OCI-LY7 (cell line): ENCODE measurements around the gene ZNF746. TPM values are rescaled to one million over a fixed set of nuclear protein-coding genes. Genes with fewer than 3 reads are reported as not detected.
"Not testable (repeated sequence)": the region's sequence is repeated elsewhere in the genome, so short reads cannot be mapped to it uniquely, and the experiment has no call there.

Experiments used
- BruUV-seq: library from RNA; stranded (reverse); fragments of 400-500 nt; replicated peaks from 2 replicates; lab custom pipeline; 2021; lab: Mats Ljungman, UMichigan
- CTCF ChIA-PET: fragments of 300-600 bp; sonication (Branson Sonifier 250); formaldehyde crosslinking; loops from one replicate; lab custom pipeline; 2022; ENCODE audit warnings: antibody characterized with exemption; ENCODE audit not compliant: unreplicated experiment; lab: Charles Lee
- POLR2A ChIA-PET: fragments of 300-600 bp; sonication (Branson Sonifier 250); formaldehyde crosslinking; loops from one replicate; lab custom pipeline; 2022; ENCODE audit warnings: antibody characterized with exemption; lab: Charles Lee
- DNase-seq: peaks from one replicate; pipeline ENCODE4 v3.0.0-alpha.2; 2015; ENCODE audit warnings: low spot score
- H2AFZ ChIP-seq: fragments of 200-600 bp; sonication (generic), shearing (Covaris generic); 2 replicates; pipeline ENCODE4 v1.6.1; 2014; ENCODE audit warnings: mild to moderate bottlenecking, antibody characterized with exemption, low read length, moderate library complexity
- H3K27ac ChIP-seq: fragments of 200-600 bp; sonication (generic); 2 replicates; pipeline ENCODE4 v1.5.1; 2014; ENCODE audit warnings: mixed run types, low read depth, mild to moderate bottlenecking, moderate library complexity, low read length, inconsistent platforms; ENCODE audit not compliant: poor library complexity, severe bottlenecking
- H3K36me3 ChIP-seq: fragments of 200-600 bp; sonication (generic); 2 replicates; pipeline ENCODE4 v1.6.1; 2014; ENCODE audit warnings: mild to moderate bottlenecking, antibody characterized with exemption, low read length, moderate library complexity, mixed read lengths; ENCODE audit not compliant: insufficient read depth
- H3K4me1 ChIP-seq: fragments of 200-600 bp; sonication (generic); 2 replicates; pipeline ENCODE4 v1.5.1; 2014; ENCODE audit warnings: mild to moderate bottlenecking, low read length; ENCODE audit not compliant: insufficient read depth, poor library complexity, severe bottlenecking
- H3K4me2 ChIP-seq: fragments of 200-600 bp; sonication (generic); 2 replicates; pipeline ENCODE4 v1.6.1; 2014; ENCODE audit warnings: mild to moderate bottlenecking, low read length
- H3K4me3 ChIP-seq: fragments of 200-600 bp; sonication (generic); 2 replicates; pipeline ENCODE4 v1.5.1; 2014; ENCODE audit warnings: mild to moderate bottlenecking, low read depth, low read length; ENCODE audit not compliant: poor library complexity, severe bottlenecking
- H3K79me2 ChIP-seq: fragments of 200-600 bp; sonication (generic); 2 replicates; pipeline ENCODE4 v1.6.1; 2016; ENCODE audit warnings: low read depth, mild to moderate bottlenecking, low read length, moderate library complexity, mixed read lengths; ENCODE audit not compliant: insufficient read depth
- H3K9me2 ChIP-seq: fragments of 200-600 bp; sonication (generic); 2 replicates; pipeline ENCODE4 v1.6.1; 2016; ENCODE audit warnings: mild to moderate bottlenecking, low read length, mixed read lengths; ENCODE audit not compliant: insufficient read depth
- H3K9me3 ChIP-seq: fragments of 200-600 bp; sonication (generic); 2 replicates; pipeline ENCODE4 v1.6.1; 2014; ENCODE audit warnings: mild to moderate bottlenecking, mixed run types, low read length, mixed read lengths
- H4K20me1 ChIP-seq: fragments of 200-600 bp; sonication (generic); 2 replicates; pipeline ENCODE4 v1.6.1; 2014; ENCODE audit warnings: mild to moderate bottlenecking, antibody characterized with exemption, low read length, moderate library complexity, mixed read lengths; ENCODE audit not compliant: insufficient read depth
- EZH2phosphoT487 ChIP-seq: fragments of 200-600 bp; sonication (generic); IDR thresholded peaks from 2 replicates; pipeline ENCODE4 v1.6.1; 2018; ENCODE audit warnings: low read depth, borderline replicate concordance, mild to moderate bottlenecking, mixed run types, antibody characterized with exemption, low read length, moderate library complexity, mixed read lengths
- intact Hi-C: fragments of 100-400 bp; cut with micrococcal nuclease; formaldehyde crosslinking; loops from one replicate; pipeline ENCODE4 v1.10.0; 2022; ENCODE audit not compliant: unreplicated experiment
- total RNA-seq, 2 experiments: library from RNA; depleted of rRNA in 1 of 2; stranded (reverse); fragments of >200 nt in 1 of 2; shearing (Covaris generic) in 1 of 2; gene quantifications; 2 replicates each; pipeline ENCODE4 v1.2.3, GENCODE V29; 2014 to 2022
- TF ChIP-seq, protein P1 (sequence below): fragments of 200-600 bp; sonication (generic); conservative IDR thresholded peaks from 2 replicates; pipeline ENCODE4 v1.5.1; 2014; ENCODE audit warnings: mild to moderate bottlenecking, antibody characterized with exemption, low read length, moderate library complexity, mixed read lengths

Gene ZNF746
- total RNA-seq, 2 experiments from 2014 or later = 14.8 to 18.9 TPM

DNA sequence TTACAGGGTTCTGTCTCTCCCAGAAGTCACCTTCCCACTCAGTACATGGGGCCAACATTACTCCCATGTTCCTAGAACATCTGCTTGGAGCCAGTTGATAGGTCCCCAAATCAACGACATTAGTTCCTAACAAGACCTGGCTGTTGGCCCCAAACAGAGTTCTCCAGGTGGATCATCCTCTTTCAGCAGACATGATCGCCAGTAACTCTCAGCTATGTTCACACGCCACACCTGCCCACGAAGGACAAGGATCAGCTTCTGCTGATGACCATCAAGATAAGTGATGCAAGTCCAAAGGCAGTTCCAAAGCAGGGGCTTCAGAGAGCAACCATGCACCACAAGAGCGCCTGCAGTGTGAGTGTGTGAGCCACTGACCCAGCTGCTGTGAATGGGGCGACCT, 47.7 kb downstream of the ZNF746 start:
- no TSS peak for BruUV-seq
- CTCF ChIA-PET = no interaction called here

GRCh38 chr7:149448961-149449360, 48.6 kb downstream of the ZNF746 start:
- H3K4me2 ChIP-seq = no peak overlapping the region
- H3K79me2 ChIP-seq = no peaks in the 10 kb centered on the region
- H3K36me3 ChIP-seq = peaks cover 81% of the 10 kb centered on the region
- no peaks in the 10 kb centered on the region for H3K4me1 ChIP-seq
- no peak overlapping the region for H2AFZ ChIP-seq
- ChIA-PET CTCF (no interaction called here), POLR2A (no interaction called here)
- TF ChIP-seq, protein P1, sequence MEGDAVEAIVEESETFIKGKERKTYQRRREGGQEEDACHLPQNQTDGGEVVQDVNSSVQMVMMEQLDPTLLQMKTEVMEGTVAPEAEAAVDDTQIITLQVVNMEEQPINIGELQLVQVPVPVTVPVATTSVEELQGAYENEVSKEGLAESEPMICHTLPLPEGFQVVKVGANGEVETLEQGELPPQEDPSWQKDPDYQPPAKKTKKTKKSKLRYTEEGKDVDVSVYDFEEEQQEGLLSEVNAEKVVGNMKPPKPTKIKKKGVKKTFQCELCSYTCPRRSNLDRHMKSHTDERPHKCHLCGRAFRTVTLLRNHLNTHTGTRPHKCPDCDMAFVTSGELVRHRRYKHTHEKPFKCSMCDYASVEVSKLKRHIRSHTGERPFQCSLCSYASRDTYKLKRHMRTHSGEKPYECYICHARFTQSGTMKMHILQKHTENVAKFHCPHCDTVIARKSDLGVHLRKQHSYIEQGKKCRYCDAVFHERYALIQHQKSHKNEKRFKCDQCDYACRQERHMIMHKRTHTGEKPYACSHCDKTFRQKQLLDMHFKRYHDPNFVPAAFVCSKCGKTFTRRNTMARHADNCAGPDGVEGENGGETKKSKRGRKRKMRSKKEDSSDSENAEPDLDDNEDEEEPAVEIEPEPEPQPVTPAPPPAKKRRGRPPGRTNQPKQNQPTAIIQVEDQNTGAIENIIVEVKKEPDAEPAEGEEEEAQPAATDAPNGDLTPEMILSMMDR = no peak
- no peak for TF ChIP-seq EZH2phosphoT487
- no TSS peak for BruUV-seq
- DNase-seq = no peak
- no peaks in the 10 kb centered on the region for H3K9me2 ChIP-seq
- intact Hi-C loops = no loop called here
- H3K4me3 ChIP-seq = no peak overlapping the region
- H4K20me1 ChIP-seq = no peaks in the 10 kb centered on the region
- H3K27ac ChIP-seq = no peak overlapping the region
- H3K9me3 ChIP-seq = no peaks in the 10 kb centered on the region

More for the DNA sequence above, 47.7 kb downstream of the ZNF746 start:
- no peaks in the 10 kb centered on the region for H3K9me2 ChIP-seq
- POLR2A ChIA-PET = no interaction called here
- no peak for DNase-seq
- no peak overlapping the region for H3K4me2 ChIP-seq
- H3K4me3 ChIP-seq = no peak overlapping the region
- H2AFZ ChIP-seq = no peak overlapping the region
- no peaks in the 10 kb centered on the region for H4K20me1 ChIP-seq
- H3K4me1 ChIP-seq = no peaks in the 10 kb centered on the region
- H3K9me3 ChIP-seq = no peaks in the 10 kb centered on the region
- TF ChIP-seq, protein P1 = no peak
- TF ChIP-seq EZH2phosphoT487 = no peak
- H3K36me3 ChIP-seq = peaks cover 81% of the 10 kb centered on the region
- no peak overlapping the region for H3K27ac ChIP-seq
- intact Hi-C loops = no loop called here
- H3K79me2 ChIP-seq = no peaks in the 10 kb centered on the region

GRCh38 chr7:149446026-149446425, 51.6 kb downstream of the ZNF746 start:
- intact Hi-C loops, CTCF ChIA-PET, H3K79me2 ChIP-seq, BruUV-seq, H2AFZ ChIP-seq, H4K20me1 ChIP-seq, H3K9me3 ChIP-seq, H3K27ac ChIP-seq, H3K4me2 ChIP-seq, H3K4me3 ChIP-seq, H3K4me1 ChIP-seq, DNase-seq, H3K9me2 ChIP-seq: not testable (repeated sequence)
- POLR2A ChIA-PET = interaction anchor here (0.7 kb wide), 1 partner anchor 50 kb away, joined by 3 read pairs; no protein-coding TSS in a partner anchor
- H3K36me3 ChIP-seq = peaks cover 67% of the 10 kb centered on the region
